Spleen (tissue), 7 donors: ENCODE results near the gene ZC3H18.

Source experiments
- CTCF ChIP-seq, 11 experiments: fragments of 200-600 bp in 7 of 11; fragments of 450-650 bp in 4 of 11; sonication (generic) in 4 of 11; IDR thresholded peaks in 8 of 11; conservative IDR thresholded peaks in 3 of 11; 1 replicate in 7 of 11; 2 replicates in 4 of 11; pipeline versions ENCODE4 v1.4.0 to v1.8.0; 2016 to 2021; ENCODE audit warnings: antibody characterized with exemption in 11 of 11, inconsistent platforms in 4 of 11, mild to moderate bottlenecking in 1 of 11
- POLR2A ChIP-seq, 3 donors: fragments of 450-650 bp; IDR thresholded peaks; one replicate each; pipeline ENCODE4 v1.5.1; 2017; ENCODE audit warnings: antibody characterized with exemption in 3 of 3, mild to moderate bottlenecking in 1 of 3
- donor health status: DM: no; HTN: no; CAD: no; lungs with moderate emphysema.
- donor health status: DM: no; HTN: no; CAD: no.
- donor health status: DM: no; HTN: no; CAD: no.

- TF ChIP-seq POLR2A (IDR thresholded peaks at IDR 0.05) (no peak), CTCF (IDR thresholded peaks at IDR 0.05 in 8 of 11, conservative IDR thresholded peaks at IDR 0.05 in 3 of 11) (no peak)
Measured at GRCh38 chr16:88667461-88667860, 97.3 kb downstream of the ZC3H18 start.
